Stimulated activated CD8-positive, alpha-beta memory T cell treated with anti-CD3 and anti-CD28 coated beads, Interleukin-4, amount 100 ng/mL, for 48 hours (primary cell): Measurements from ENCODE around the gene KCNT1.

ENCODE experiments used
- DNase-seq: peaks from one replicate; pipeline ENCODE4 v3.0.0-alpha.2; 2020

Gene KCNT1

GRCh38 chr9:135787317-135787716 is 85.3 kb downstream of the KCNT1 start:
- no peak for DNase-seq

- DNase-seq: no peak
These were observed 86.0 kb downstream of the KCNT1 start for GRCh38 chr9:135787776-135788575.

GRCh38 chr9:135788576-135789300 is 86.8 kb downstream of the KCNT1 start:
- no peak for DNase-seq

GRCh38 chr9:135789838-135790291 is 87.9 kb downstream of the KCNT1 start:
- no peak for DNase-seq

GRCh38 chr9:135790356-135790755 is 88.4 kb downstream of the KCNT1 start:
- DNase-seq: no peak

- no peak for DNase-seq
These were observed 88.9 kb downstream of the KCNT1 start for GRCh38 chr9:135790850-135791249.

GRCh38 chr9:135791431-135792267 is 89.7 kb downstream of the KCNT1 start:
- no peak for DNase-seq

- no peak for DNase-seq
These were observed 90.5 kb downstream of the KCNT1 start for GRCh38 chr9:135792268-135793128.

GRCh38 chr9:135793221-135794056 is 91.5 kb downstream of the KCNT1 start:
- no peak for DNase-seq

GRCh38 chr9:135794057-135794335 is 92.0 kb downstream of the KCNT1 start:
- DNase-seq: no peak

- DNase-seq: no peak
These were observed 92.4 kb downstream of the KCNT1 start for GRCh38 chr9:135794361-135794885.

GRCh38 chr9:135795391-135795790 is 93.4 kb downstream of the KCNT1 start:
- no peak for DNase-seq

- no peak for DNase-seq
These were observed 95.0 kb downstream of the KCNT1 start for GRCh38 chr9:135796784-135797485.

- peak; percentile 77 for DNase-seq
These were observed 95.7 kb downstream of the KCNT1 start for GRCh38 chr9:135797507-135798262.

- no peak for DNase-seq
These were observed 96.2 kb downstream of the KCNT1 start for GRCh38 chr9:135798263-135798585.

- no peak for DNase-seq
These were observed 97.3 kb downstream of the KCNT1 start for GRCh38 chr9:135799261-135799660.

GRCh38 chr9:135801070-135801469 is 99.1 kb downstream of the KCNT1 start:
- no peak for DNase-seq

- DNase-seq: no peak
These were observed 101.0 kb downstream of the KCNT1 start for GRCh38 chr9:135802876-135803419.

- no peak for DNase-seq
These were observed 101.5 kb downstream of the KCNT1 start for GRCh38 chr9:135803441-135803840.
